Measurements from ENCODE around the gene CHCHD6. TPM values are rescaled to one million over a fixed set of nuclear protein-coding genes. Genes with fewer than 3 reads are reported as not detected.

Gene CHCHD6
- total and polyA plus RNA-seq, 2 of the 4 experiments (the other 2 are of a cell fraction): 18.8 to 28.9 TPM

- dilution Hi-C loops (cut with HindIII; ENCODE audit: low sequenced_read_pairs, unreplicated experiment): no loop called here
Observed at GRCh38 chr3:126758026-126758425, 54.0 kb downstream of the CHCHD6 start.

More at GRCh38 chr3:126758026-126758425, 54.0 kb downstream of the CHCHD6 start:
- WGBS, 2 experiments (ENCODE audit: extremely low coverage in 2 of 2, insufficient read length in 1 of 2): no CpG with 5 or more reads among the region's 3 CpGs
- Histone ChIP-seq H3K9me3 (ENCODE audit: control insufficient read depth, insufficient read depth, low read length) (no peaks in the 10 kb centered on the region), H3K27ac (ENCODE audit: insufficient read depth, low read length) (no peak overlapping the region), H2AK5ac (ENCODE audit: low read depth, low read length) (no peak overlapping the region), H3K23ac (ENCODE audit: low read depth, low read length) (no peak overlapping the region; the same call in 1 of the 2 replicates), H4K20me1 (ENCODE audit: insufficient read depth, low read length) (no peaks in the 10 kb centered on the region), H4K5ac (ENCODE audit: low read depth, low read length) (no peak overlapping the region), H4K91ac (ENCODE audit: insufficient read depth, low read depth, low read length) (no peak overlapping the region), H3K4me2 (ENCODE audit: low read depth, low read length) (no peak overlapping the region), H3K56ac (ENCODE audit: extremely low read depth, insufficient read depth, low read length) (no peak overlapping the region), H3K4me3 (ENCODE audit: insufficient read depth, low read depth, low read length) (no peak overlapping the region), H3K4me1 (ENCODE audit: control insufficient read depth, insufficient read depth, low read length) (peaks cover 10% of the 10 kb centered on the region), H2BK15ac (ENCODE audit: low read depth, low read length) (no peak overlapping the region), H4K8ac (ENCODE audit: low read depth in 2 of 2, low read length in 2 of 2) (no peak overlapping the region), H2BK5ac (ENCODE audit: low read depth, low read length, poor library complexity, severe bottlenecking) (no peak overlapping the region), H2AFZ (replicated peaks; ENCODE audit: low read length, poor library complexity) (no peak overlapping the region), H3K9me1 (ENCODE audit: insufficient read depth, low read length) (peaks cover 6% of the 10 kb centered on the region; the same call in 1 of the 2 replicates), H3K9ac (ENCODE audit: low read depth, low read length) (no peak overlapping the region), H2BK120ac (ENCODE audit: low read depth, low read length) (no peak overlapping the region), H2BK20ac (ENCODE audit: low read depth, low read length) (no peak overlapping the region), H2AK9ac (replicated peaks; ENCODE audit: low read depth, low read length, poor library complexity) (no peak overlapping the region), H3K36me3 (ENCODE audit: control insufficient read depth, insufficient read depth, low read length) (no peaks in the 10 kb centered on the region), H3K27me3 (ENCODE audit: control insufficient read depth, insufficient read depth, low read length) (no peaks in the 10 kb centered on the region), H3K14ac (replicated peaks; ENCODE audit: low read depth, low read length) (no peak overlapping the region), H3K79me1 (ENCODE audit: low read depth in 1 of 2, low read length in 2 of 2) (peaks cover 2 to 5% of the 10 kb centered on the region in 2 experiments; a peak in 3 of 4 replicates), H3K18ac (ENCODE audit: low read depth, low read length) (no peak overlapping the region), H3K4ac (ENCODE audit: low read depth, low read length) (no peak overlapping the region)
- intact Hi-C loops (cut with micrococcal nuclease) (no loop called here), in situ Hi-C loops (cut with MboI; ENCODE audit: low sequenced_read_pairs) (loop anchor here (10.0 kb wide), 1 partner anchor 697 kb away; no protein-coding TSS in a partner anchor)
- ChIA-PET CTCF (interaction anchor here (0.7 kb wide), 1 partner anchor 180 kb away, joined by 3 read pairs; no protein-coding TSS in a partner anchor), POLR2A (ENCODE audit: unreplicated experiment) (no interaction called here)
- DNase-seq: no peak
- no peak for TF ChIP-seq NFE2L2 (IDR thresholded peaks at IDR 0.05; ENCODE audit: low read depth, low read length)
- TF ChIP-seq RFX5 (IDR thresholded peaks at IDR 0.05; ENCODE audit: low read depth, low read length): no peak
- TF ChIP-seq, protein P1, sequence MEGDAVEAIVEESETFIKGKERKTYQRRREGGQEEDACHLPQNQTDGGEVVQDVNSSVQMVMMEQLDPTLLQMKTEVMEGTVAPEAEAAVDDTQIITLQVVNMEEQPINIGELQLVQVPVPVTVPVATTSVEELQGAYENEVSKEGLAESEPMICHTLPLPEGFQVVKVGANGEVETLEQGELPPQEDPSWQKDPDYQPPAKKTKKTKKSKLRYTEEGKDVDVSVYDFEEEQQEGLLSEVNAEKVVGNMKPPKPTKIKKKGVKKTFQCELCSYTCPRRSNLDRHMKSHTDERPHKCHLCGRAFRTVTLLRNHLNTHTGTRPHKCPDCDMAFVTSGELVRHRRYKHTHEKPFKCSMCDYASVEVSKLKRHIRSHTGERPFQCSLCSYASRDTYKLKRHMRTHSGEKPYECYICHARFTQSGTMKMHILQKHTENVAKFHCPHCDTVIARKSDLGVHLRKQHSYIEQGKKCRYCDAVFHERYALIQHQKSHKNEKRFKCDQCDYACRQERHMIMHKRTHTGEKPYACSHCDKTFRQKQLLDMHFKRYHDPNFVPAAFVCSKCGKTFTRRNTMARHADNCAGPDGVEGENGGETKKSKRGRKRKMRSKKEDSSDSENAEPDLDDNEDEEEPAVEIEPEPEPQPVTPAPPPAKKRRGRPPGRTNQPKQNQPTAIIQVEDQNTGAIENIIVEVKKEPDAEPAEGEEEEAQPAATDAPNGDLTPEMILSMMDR (conservative IDR thresholded peaks at IDR 0.05; ENCODE audit: low read depth, low read length): no peak
- BruUV-seq (replicated peaks): no TSS peak
- no peak for ATAC-seq (ENCODE audit: low read depth)

Data from IMR-90 (cell line).